ENCODE data around the gene SLC7A7. TPM values are rescaled to one million over a fixed set of nuclear protein-coding genes. Genes with fewer than 3 reads are reported as not detected.
A peak's percentile ranks its signal among the peaks of the same experiment; 100 is the strongest.

The SLC7A7 gene
- total and polyA plus RNA-seq, 10 of the 15 experiments (the other 5 are each of a cell fraction or from before 2014, with no cell fraction given): 27.8 to 79.2 (median 50.8) TPM

DNA sequence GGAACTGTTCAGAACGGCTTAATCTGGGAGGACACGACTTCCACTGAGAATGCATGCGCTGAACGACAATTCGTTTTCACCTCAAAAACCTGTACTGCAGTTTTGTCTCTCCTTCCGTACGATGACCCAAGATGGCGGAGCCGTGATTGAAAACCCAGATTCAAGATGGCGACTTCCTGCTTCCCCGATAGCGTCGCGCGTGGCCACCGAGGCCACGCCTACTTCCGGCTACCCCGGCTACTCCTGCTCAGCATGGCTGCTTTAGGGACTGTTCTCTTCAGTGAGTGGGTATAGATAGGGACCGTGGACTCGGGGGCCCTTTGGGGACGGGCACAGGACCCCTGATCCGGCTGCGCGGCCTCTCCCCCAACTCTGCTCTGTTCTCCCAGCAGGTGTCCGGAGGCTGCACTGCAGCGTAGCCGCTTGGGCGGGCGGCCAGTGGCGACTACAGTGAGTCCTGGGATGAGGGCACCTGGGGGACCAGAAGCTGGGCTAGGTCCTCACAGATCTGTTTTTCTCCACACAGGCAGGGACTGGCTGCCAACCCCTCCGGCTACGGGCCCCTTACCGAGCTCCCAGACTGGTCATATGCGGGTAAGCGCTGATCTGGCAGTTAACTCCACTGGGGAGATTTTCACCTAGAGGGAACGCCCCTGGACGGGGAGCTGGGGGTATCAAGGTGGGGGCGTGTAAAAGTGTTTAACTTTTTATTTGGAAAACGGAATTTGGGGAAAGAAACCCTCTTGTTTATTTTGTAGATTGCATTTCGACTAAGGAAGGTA lies 14.6 kb upstream of the SLC7A7 start, which contains the start of gene MRPL52 (continued):
- TF ChIP-seq, protein P1, sequence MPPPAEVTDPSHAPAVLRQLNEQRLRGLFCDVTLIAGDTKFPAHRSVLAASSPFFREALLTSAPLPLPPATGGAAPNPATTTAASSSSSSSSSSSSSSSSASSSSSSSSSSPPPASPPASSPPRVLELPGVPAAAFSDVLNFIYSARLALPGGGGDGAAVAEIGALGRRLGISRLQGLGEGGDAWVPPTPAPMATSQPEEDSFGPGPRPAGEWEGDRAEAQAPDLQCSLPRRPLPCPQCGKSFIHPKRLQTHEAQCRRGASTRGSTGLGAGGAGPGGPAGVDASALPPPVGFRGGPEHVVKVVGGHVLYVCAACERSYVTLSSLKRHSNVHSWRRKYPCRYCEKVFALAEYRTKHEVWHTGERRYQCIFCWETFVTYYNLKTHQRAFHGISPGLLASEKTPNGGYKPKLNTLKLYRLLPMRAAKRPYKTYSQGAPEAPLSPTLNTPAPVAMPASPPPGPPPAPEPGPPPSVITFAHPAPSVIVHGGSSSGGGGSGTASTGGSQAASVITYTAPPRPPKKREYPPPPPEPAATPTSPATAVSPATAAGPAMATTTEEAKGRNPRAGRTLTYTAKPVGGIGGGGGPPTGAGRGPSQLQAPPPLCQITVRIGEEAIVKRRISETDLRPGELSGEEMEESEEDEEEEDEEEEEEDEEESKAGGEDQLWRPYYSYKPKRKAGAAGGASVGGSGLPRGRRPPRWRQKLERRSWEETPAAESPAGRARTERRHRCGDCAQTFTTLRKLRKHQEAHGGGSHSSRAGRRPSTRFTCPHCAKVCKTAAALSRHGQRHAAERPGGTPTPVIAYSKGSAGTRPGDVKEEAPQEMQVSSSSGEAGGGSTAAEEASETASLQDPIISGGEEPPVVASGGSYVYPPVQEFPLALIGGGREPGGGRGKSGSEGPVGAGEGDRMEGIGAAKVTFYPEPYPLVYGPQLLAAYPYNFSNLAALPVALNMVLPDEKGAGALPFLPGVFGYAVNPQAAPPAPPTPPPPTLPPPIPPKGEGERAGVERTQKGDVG (CRISPR knock-in tag; IDR thresholded peaks at IDR 0.05): no peak
- TF ChIP-seq POU2F2 (IDR thresholded peaks at IDR 0.05; ENCODE audit: borderline replicate concordance, low read depth, low read length) (no peak), EZH2 (IDR thresholded peaks at IDR 0.05; ENCODE audit: borderline replicate concordance, control insufficient read depth, low read depth, low read length) (no peak), JUNB (IDR thresholded peaks at IDR 0.05) (no peak), POLR2AphosphoS5 (IDR thresholded peaks at IDR 0.05; ENCODE audit: low read length) (peak; percentile 79), RFX5 (IDR thresholded peaks at IDR 0.05; ENCODE audit: low read depth, low read length) (no peak), NR2F1 (conservative IDR thresholded peaks at IDR 0.05) (no peak), RCOR1 (conservative IDR thresholded peaks at IDR 0.05; ENCODE audit: low read depth, low read length) (no peak), DPF2 (IDR thresholded peaks at IDR 0.05) (no peak), CHD2 (IDR thresholded peaks at IDR 0.05; ENCODE audit: borderline replicate concordance, low read depth, low read length) (peak; percentile 91), SMC3 (IDR thresholded peaks at IDR 0.05; ENCODE audit: borderline replicate concordance, low read length) (no peak), WRNIP1 (IDR thresholded peaks at IDR 0.05; ENCODE audit: borderline replicate concordance, low read depth, low read length) (no peak), CBX5 (IDR thresholded peaks at IDR 0.05; ENCODE audit: low read depth) (no peak), GATAD2B (conservative IDR thresholded peaks at IDR 0.05; ENCODE audit: low read depth) (peak; percentile 73; the same call in 1 of the 2 replicates)
- TF ChIP-seq, protein P2, sequence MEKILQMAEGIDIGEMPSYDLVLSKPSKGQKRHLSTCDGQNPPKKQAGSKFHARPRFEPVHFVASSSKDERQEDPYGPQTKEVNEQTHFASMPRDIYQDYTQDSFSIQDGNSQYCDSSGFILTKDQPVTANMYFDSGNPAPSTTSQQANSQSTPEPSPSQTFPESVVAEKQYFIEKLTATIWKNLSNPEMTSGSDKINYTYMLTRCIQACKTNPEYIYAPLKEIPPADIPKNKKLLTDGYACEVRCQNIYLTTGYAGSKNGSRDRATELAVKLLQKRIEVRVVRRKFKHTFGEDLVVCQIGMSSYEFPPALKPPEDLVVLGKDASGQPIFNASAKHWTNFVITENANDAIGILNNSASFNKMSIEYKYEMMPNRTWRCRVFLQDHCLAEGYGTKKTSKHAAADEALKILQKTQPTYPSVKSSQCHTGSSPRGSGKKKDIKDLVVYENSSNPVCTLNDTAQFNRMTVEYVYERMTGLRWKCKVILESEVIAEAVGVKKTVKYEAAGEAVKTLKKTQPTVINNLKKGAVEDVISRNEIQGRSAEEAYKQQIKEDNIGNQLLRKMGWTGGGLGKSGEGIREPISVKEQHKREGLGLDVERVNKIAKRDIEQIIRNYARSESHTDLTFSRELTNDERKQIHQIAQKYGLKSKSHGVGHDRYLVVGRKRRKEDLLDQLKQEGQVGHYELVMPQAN (conservative IDR thresholded peaks at IDR 0.05): peak; percentile 61; the same call in 1 of the 2 replicates
- TF ChIP-seq, protein P3, sequence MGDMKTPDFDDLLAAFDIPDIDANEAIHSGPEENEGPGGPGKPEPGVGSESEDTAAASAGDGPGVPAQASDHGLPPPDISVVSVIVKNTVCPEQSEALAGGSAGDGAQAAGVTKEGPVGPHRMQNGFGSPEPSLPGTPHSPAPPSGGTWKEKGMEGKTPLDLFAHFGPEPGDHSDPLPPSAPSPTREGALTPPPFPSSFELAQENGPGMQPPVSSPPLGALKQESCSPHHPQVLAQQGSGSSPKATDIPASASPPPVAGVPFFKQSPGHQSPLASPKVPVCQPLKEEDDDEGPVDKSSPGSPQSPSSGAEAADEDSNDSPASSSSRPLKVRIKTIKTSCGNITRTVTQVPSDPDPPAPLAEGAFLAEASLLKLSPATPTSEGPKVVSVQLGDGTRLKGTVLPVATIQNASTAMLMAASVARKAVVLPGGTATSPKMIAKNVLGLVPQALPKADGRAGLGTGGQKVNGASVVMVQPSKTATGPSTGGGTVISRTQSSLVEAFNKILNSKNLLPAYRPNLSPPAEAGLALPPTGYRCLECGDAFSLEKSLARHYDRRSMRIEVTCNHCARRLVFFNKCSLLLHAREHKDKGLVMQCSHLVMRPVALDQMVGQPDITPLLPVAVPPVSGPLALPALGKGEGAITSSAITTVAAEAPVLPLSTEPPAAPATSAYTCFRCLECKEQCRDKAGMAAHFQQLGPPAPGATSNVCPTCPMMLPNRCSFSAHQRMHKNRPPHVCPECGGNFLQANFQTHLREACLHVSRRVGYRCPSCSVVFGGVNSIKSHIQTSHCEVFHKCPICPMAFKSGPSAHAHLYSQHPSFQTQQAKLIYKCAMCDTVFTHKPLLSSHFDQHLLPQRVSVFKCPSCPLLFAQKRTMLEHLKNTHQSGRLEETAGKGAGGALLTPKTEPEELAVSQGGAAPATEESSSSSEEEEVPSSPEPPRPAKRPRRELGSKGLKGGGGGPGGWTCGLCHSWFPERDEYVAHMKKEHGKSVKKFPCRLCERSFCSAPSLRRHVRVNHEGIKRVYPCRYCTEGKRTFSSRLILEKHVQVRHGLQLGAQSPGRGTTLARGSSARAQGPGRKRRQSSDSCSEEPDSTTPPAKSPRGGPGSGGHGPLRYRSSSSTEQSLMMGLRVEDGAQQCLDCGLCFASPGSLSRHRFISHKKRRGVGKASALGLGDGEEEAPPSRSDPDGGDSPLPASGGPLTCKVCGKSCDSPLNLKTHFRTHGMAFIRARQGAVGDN (IDR thresholded peaks at IDR 0.05): no peak
- TF ChIP-seq, protein P4, sequence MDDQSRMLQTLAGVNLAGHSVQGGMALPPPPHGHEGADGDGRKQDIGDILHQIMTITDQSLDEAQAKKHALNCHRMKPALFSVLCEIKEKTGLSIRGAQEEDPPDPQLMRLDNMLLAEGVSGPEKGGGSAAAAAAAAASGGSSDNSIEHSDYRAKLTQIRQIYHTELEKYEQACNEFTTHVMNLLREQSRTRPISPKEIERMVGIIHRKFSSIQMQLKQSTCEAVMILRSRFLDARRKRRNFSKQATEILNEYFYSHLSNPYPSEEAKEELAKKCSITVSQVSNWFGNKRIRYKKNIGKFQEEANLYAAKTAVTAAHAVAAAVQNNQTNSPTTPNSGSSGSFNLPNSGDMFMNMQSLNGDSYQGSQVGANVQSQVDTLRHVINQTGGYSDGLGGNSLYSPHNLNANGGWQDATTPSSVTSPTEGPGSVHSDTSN (IDR thresholded peaks at IDR 0.05; ENCODE audit: insufficient replicate concordance, low read depth, low read length): no peak
- TF ChIP-seq, protein P5, sequence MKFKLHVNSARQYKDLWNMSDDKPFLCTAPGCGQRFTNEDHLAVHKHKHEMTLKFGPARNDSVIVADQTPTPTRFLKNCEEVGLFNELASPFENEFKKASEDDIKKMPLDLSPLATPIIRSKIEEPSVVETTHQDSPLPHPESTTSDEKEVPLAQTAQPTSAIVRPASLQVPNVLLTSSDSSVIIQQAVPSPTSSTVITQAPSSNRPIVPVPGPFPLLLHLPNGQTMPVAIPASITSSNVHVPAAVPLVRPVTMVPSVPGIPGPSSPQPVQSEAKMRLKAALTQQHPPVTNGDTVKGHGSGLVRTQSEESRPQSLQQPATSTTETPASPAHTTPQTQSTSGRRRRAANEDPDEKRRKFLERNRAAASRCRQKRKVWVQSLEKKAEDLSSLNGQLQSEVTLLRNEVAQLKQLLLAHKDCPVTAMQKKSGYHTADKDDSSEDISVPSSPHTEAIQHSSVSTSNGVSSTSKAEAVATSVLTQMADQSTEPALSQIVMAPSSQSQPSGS (IDR thresholded peaks at IDR 0.05; ENCODE audit: low read length): no peak

All from GM12878 (cell line).